ACC112 (cell line): ENCODE data around the gene DTWD1.
"Not testable (repeated sequence)": the region's sequence is repeated elsewhere in the genome, so short reads cannot be mapped to it uniquely, and the experiment has no call there.

Experiments
- H2AFZ ChIP-seq: fragments of 200-600 bp; sonication (generic); one replicate; pipeline ENCODE4 v1.6.0; 2017; ENCODE audit warnings: antibody characterized with exemption, low read length; ENCODE audit not compliant: unreplicated experiment
- H3K27ac ChIP-seq: fragments of 200-600 bp; sonication (generic); 2 replicates; pipeline ENCODE4 v1.5.1; 2014; ENCODE audit warnings: low read depth, mild to moderate bottlenecking, antibody characterized with exemption, low read length, moderate library complexity
- H3K27me3 ChIP-seq: fragments of 200-600 bp; sonication (generic); 2 replicates; pipeline ENCODE4 v1.6.1; 2014; ENCODE audit warnings: mild to moderate bottlenecking, antibody characterized with exemption, low read length, moderate library complexity, mixed read lengths; ENCODE audit not compliant: insufficient read depth
- H3K36me3 ChIP-seq: fragments of 200-600 bp; sonication (generic); 2 replicates; pipeline ENCODE4 v1.6.1; 2016; ENCODE audit warnings: mild to moderate bottlenecking, antibody characterized with exemption, low read length, moderate library complexity, mixed read lengths; ENCODE audit not compliant: insufficient read depth
- H3K4me1 ChIP-seq: fragments of 200-600 bp; sonication (generic); one replicate; pipeline ENCODE4 v1.6.1; 2016; ENCODE audit warnings: low read length, mixed read lengths; ENCODE audit not compliant: insufficient read depth, unreplicated experiment, control insufficient read depth
- H3K4me3 ChIP-seq: fragments of 200-600 bp; sonication (generic); 2 replicates; pipeline ENCODE4 v1.5.1; 2014; ENCODE audit warnings: mild to moderate bottlenecking, low read depth, low read length
- H3K79me2 ChIP-seq: fragments of 200-600 bp; sonication (generic); one replicate; pipeline ENCODE4 v1.6.0; 2016; ENCODE audit warnings: low read length; ENCODE audit not compliant: control insufficient read depth, unreplicated experiment, insufficient read depth

DTWD1 gene

GRCh38 chr15:49645941-49646340, 25.1 kb downstream of the DTWD1 start:
- Histone ChIP-seq H3K36me3 (peaks cover 4% of the 10 kb centered on the region), H3K27ac (peak overlapping the region; percentile 24), H3K4me1 (peaks cover 26% of the 10 kb centered on the region), H3K79me2 (no peaks in the 10 kb centered on the region), H3K27me3 (no peaks in the 10 kb centered on the region), H2AFZ (no peak overlapping the region), H3K4me3 (no peak overlapping the region)

- Histone ChIP-seq H3K27me3 (no peaks in the 10 kb centered on the region), H3K4me3 (no peak overlapping the region), H3K4me1 (peaks cover 26% of the 10 kb centered on the region), H2AFZ (no peak overlapping the region), H3K79me2 (no peaks in the 10 kb centered on the region), H3K36me3 (peaks cover 4% of the 10 kb centered on the region; the same call in 1 of the 2 replicates), H3K27ac (no peak overlapping the region)
These were observed 26.0 kb downstream of the DTWD1 start for GRCh38 chr15:49646891-49647290.

GRCh38 chr15:49649987-49650386, 29.1 kb downstream of the DTWD1 start:
- Histone ChIP-seq H3K36me3 (peaks cover 7% of the 10 kb centered on the region; the same call in 1 of the 2 replicates), H3K27ac (no peak overlapping the region), H2AFZ (no peak overlapping the region), H3K4me3 (no peak overlapping the region), H3K4me1 (peaks cover 14% of the 10 kb centered on the region), H3K79me2 (no peaks in the 10 kb centered on the region), H3K27me3 (no peaks in the 10 kb centered on the region)

- Histone ChIP-seq H3K27me3 (no peaks in the 10 kb centered on the region), H3K4me3 (no peak overlapping the region), H2AFZ (no peak overlapping the region), H3K27ac (no peak overlapping the region), H3K79me2 (no peaks in the 10 kb centered on the region), H3K4me1 (peaks cover 7% of the 10 kb centered on the region), H3K36me3 (peaks cover 7% of the 10 kb centered on the region; the same call in 1 of the 2 replicates)
These were observed 29.8 kb downstream of the DTWD1 start for GRCh38 chr15:49650676-49651075.

GRCh38 chr15:49652922-49653321, 32.1 kb downstream of the DTWD1 start:
- Histone ChIP-seq H3K79me2 (no peaks in the 10 kb centered on the region), H3K4me3 (no peak overlapping the region), H3K36me3 (peaks cover 11% of the 10 kb centered on the region; the same call in 1 of the 2 replicates), H2AFZ (no peak overlapping the region), H3K27me3 (no peaks in the 10 kb centered on the region), H3K4me1 (no peaks in the 10 kb centered on the region), H3K27ac (no peak overlapping the region)

GRCh38 chr15:49656734-49657133, 35.9 kb downstream of the DTWD1 start:
- no peak overlapping the region for H3K4me3 ChIP-seq
- peaks cover 8% of the 10 kb centered on the region; the same call in 1 of the 2 replicates for H3K36me3 ChIP-seq
- no peak overlapping the region for H2AFZ ChIP-seq
- no peak overlapping the region for H3K27ac ChIP-seq
- no peaks in the 10 kb centered on the region for H3K27me3 ChIP-seq
- no peaks in the 10 kb centered on the region for H3K79me2 ChIP-seq
- H3K4me1 ChIP-seq, result no peaks in the 10 kb centered on the region

- no peaks in the 10 kb centered on the region for H3K36me3 ChIP-seq
- no peak overlapping the region for H2AFZ ChIP-seq
- H3K27ac ChIP-seq, result no peak overlapping the region
- no peak overlapping the region for H3K4me3 ChIP-seq
- H3K79me2 ChIP-seq, result no peaks in the 10 kb centered on the region
- H3K27me3 ChIP-seq, result no peaks in the 10 kb centered on the region
- H3K4me1 ChIP-seq, result peaks cover 6% of the 10 kb centered on the region
These were observed 43.9 kb downstream of the DTWD1 start for GRCh38 chr15:49664716-49665115.

GRCh38 chr15:49666486-49666885, 45.6 kb downstream of the DTWD1 start:
- not testable (repeated sequence) for H3K27me3 ChIP-seq, H3K27ac ChIP-seq, H2AFZ ChIP-seq, H3K79me2 ChIP-seq, H3K4me3 ChIP-seq, H3K4me1 ChIP-seq, H3K36me3 ChIP-seq

- Histone ChIP-seq H3K4me1 (peaks cover 15% of the 10 kb centered on the region), H3K27me3 (no peaks in the 10 kb centered on the region), H3K27ac (no peak overlapping the region), H3K4me3 (no peak overlapping the region), H2AFZ (no peak overlapping the region), H3K36me3 (no peaks in the 10 kb centered on the region), H3K79me2 (no peaks in the 10 kb centered on the region)
These were observed 48.4 kb downstream of the DTWD1 start for GRCh38 chr15:49669288-49669687.

- Histone ChIP-seq H3K79me2 (no peaks in the 10 kb centered on the region), H2AFZ (peak overlapping the region; percentile 62), H3K36me3 (no peaks in the 10 kb centered on the region), H3K27me3 (no peaks in the 10 kb centered on the region), H3K4me3 (no peak overlapping the region), H3K27ac (peak overlapping the region; percentile 77), H3K4me1 (peaks cover 26% of the 10 kb centered on the region)
These were observed 53.0 kb downstream of the DTWD1 start for GRCh38 chr15:49673861-49674260.

- Histone ChIP-seq H3K4me1 (peaks cover 26% of the 10 kb centered on the region), H3K4me3 (no peak overlapping the region), H3K36me3 (no peaks in the 10 kb centered on the region), H3K79me2 (no peaks in the 10 kb centered on the region), H3K27ac (peak overlapping the region; percentile 77), H3K27me3 (no peaks in the 10 kb centered on the region), H2AFZ (peak overlapping the region; percentile 62)
These were observed 53.5 kb downstream of the DTWD1 start for GRCh38 chr15:49674370-49674769.
